HTR-8/SVneo (cell line): ENCODE measurements around the gene ZNF835.
"Not testable (repeated sequence)": the region's sequence is repeated elsewhere in the genome, so short reads cannot be mapped to it uniquely, and the experiment has no call there.

Experiments used
- DNase-seq: peaks from one replicate; pipeline ENCODE4 v3.0.0; 2011; ENCODE audit warnings: low spot score, mixed read lengths; ENCODE audit not compliant: insufficient read length
- FAIRE-seq: peaks from 2 replicates; lab custom pipeline; 2011; peaks lifted over from hg19 to GRCh38; lab: Jason Lieb, UNC

ZNF835 gene

DNA sequence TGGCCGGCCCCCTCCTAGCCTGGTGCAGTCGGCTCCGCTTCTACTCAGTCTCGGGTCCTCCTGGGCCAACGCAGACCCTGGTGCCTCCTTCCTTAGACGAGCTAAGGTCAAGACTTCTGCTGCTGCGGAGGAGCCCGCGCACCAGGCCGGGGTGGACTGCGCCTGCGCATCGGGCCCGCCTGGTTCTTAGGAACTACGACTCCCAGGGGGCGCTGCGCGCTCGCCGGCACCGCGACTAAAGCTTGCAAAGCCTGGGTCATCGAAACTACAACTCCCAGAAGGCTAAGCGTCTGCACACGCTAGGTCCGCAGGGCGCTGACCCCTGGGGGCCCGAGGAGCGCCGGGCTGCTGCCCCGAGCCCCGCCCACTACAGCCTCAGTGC is at the start of gene ZNF835:
ZNF835 (minus strand) TSS at position 145 of the 382 bp plus-strand sequence. CDS start 6,559 bp downstream, outside the sequence.
- DNase-seq: peak; percentile 21
- FAIRE-seq: no peak

DNA sequence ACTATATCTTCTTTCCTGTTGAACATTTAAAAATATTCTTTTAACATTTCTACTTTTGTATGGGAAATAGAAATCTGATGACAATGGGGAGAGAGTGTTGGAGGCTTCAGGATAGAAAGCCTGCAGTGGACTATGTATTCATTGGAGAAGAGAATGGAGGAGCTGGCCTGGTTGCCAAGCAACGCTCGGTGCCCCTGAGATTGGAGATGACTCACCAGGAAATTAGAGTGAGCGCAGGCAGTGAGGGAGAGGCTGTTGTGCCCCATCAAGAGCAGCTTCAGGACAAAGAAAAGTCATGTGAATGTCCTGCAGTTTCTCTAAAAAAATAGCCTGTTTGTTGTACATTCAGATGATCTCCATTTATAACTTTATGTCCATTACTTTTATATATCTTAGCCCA is 48.7 kb upstream of the ZNF835 start:
- FAIRE-seq (no peak), DNase-seq (no peak)

DNA sequence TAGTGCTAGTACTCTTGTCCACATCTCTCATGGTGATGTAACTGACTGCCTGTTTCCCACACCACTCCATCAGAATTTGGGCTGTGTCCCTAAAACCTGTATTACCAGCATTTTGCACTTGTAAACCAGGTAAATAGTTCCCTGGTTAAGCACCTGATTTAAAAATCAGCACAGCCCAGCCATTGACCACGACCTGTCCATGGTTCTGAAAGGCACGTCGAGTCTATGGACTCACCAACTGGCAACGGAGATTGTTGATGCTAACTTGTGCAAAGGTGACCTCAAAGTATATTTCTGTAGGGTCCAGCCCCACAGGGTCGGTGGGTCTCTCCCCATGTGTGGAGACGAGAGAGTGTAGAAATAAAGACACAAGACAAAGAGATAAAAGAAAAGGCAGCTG is 46.7 kb upstream of the ZNF835 start:
- FAIRE-seq: no peak

DNA sequence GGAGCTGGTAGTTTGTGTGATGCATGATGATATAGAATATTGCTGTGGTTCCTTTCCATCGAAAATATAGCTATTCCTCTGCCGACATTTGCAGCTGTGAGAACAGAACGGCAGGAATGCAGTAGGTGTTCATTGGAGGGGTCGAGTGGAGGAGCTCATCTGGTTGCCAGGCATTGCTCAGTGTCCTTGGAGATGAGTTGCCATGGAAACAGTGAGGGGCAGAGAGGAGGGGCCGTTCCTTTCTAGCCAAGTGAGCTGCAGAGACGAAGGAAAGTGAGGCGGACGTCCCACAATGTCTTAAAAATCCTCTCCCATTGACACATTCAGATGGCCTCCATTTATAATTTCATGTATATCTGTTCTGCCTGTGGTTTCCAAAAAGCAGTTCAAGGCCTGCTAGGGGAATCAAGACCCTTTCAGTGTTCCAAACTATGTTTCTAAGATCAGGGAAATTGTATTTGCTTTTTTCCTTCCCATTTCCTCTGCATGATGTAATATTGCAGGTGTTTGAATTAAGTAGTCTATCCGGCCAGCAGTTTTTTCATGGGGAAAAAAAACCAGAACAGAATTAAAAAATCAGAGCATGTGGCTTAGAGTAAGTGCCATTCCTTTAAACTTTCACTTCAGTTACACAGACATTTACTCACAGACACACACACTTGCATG is 41.2 kb upstream of the ZNF835 start:
- FAIRE-seq: no peak
- no peak for DNase-seq

More for the DNA sequence above, 46.7 kb upstream of the ZNF835 start:
- no peak for DNase-seq

DNA sequence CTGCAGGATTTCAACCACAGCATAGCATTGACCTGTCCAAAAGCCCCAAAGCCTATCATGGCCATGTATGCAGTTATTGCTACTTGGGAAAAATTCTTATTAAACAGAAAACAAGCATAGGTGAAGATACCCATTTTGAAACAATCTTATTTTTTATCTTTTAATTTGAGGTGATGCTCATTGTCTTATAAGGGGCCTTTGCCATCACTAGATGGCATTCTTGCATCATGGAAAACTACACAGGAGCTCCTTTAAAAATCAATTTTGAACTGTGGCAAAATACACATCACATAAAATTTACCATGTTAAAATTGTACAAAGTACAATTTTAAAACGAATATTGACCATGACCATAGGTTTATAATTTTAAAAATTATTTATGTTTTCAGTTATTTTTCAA is 38.9 kb upstream of the ZNF835 start:
- FAIRE-seq: no peak
- DNase-seq: no peak

DNA sequence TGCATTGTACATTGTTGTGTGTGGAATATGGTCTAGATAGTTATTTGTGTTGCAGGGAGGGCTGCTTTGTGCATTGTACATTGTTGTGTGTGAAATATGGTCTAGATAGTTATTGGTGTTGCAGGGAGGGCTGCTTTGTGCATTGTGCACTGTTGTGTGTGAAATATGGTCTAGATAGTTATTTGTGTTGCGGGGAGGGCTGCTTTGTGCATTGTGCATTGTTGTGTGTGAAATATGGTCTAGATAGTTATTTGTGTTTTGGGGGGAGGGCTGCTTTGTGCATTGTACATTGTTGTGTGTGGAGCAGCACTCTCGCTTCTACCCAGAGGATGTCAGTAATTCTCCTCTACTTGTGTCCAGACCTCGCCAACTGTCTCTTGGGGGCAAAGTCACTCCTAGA is 36.3 kb upstream of the ZNF835 start:
- FAIRE-seq (no peak), DNase-seq (no peak)

DNA sequence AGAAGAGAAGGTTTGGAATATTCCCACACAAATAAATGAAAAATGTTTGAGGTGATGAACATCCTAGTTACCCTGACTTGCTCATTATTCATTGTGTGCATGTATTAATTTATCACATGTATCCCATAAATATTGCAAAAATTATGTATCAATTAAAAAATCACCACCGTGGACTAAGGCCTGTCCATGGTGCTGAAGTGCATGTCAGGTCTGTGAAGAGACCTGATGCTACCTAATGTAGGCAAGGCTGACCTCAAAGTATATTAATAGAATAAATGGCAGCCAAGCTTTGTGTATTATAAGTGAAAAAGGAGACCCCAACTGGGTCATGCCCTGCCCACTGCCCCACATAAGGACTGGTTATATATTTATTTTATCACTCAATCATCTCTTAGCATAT is 34.4 kb upstream of the ZNF835 start:
- DNase-seq: no peak
- FAIRE-seq: no peak

DNA sequence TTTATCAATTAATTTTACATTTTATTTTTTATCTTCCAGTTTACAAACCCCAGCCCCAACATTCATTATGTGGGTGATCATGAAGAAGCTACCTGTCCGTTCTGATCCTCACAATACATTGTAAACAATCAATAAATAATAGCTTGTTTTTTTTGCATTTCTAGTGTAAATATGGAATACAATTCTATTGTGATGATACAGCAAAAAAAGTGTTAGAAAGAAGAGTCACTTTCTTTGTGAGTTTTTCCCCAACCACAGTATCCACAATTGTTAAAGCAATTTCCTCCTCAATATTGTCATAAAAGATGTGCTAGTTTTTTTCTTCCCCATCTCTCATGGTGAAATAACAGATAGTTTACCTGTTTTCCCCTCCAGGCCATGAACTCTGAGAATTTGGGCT is 30.3 kb upstream of the ZNF835 start:
- FAIRE-seq (no peak), DNase-seq (no peak)

DNA sequence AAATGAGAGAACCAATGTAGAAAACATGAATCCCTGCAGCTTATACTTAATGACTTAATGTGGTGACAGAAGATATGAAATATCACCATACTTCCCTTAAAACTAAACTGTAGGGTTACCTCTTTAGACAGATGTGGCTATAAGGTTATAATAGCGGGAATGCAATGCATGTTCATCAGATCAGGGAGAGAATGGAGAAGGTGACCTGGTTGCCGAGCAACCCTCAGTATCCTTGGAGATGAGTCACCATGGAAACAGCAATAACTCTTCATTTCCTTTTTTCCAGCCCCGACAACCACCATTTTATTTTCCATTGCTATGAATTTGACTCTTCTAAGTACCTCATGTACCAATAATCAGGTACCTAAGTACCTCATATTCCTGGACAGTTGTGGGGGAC is 28.0 kb upstream of the ZNF835 start:
- FAIRE-seq: no peak
- DNase-seq: no peak

DNA sequence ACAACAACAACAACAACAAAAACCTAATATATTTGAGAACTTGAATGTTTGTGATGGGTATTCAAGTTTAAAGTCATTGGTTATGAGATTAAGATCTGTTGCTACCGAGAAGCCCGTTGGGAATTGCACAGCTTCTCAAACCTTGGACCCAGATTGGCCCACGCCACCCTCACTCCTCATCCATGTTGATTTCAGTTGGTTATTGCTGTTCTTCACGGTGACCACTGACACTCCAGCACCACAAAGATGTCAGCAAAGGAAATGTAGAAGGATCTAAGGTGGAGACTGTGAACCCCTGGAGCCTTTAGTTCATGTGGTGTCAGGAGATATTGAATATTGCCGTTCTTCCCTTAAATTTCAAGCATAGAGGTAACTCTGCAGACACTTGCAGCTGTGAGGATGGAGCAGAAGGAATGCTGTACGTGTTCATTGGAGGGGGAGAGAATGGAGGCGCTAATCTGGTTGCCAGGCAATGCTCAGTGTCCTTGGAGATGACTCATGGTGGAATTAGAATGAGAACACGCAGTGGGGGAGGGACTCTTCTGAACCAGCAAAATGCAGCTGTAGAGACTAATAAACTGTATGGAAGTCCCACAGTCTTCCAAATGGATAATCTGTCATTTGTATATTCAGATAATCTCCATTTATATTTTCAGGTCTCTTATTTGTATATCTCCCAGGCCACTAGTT is 20.8 kb upstream of the ZNF835 start:
- DNase-seq (no peak), FAIRE-seq (no peak)

DNA sequence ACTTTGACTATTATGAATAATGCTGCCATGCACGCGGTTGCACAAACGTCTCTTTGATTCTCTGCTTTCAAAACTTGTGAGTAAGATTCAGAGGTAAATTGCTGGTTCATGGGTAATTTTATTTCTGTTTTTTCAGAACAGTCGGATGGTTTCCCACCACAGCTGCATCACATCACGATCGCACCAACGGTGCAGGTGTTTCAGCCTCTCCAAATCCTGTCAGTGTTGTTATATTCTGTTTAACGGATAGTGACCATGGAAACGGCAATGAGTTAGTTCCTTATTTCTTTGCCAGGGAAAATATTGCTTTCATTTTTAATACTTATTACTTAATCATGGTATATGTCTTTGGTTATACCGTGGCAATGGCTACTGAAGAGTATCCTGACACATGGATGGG is 19.1 kb upstream of the ZNF835 start:
- FAIRE-seq (no peak), DNase-seq (no peak)

DNA sequence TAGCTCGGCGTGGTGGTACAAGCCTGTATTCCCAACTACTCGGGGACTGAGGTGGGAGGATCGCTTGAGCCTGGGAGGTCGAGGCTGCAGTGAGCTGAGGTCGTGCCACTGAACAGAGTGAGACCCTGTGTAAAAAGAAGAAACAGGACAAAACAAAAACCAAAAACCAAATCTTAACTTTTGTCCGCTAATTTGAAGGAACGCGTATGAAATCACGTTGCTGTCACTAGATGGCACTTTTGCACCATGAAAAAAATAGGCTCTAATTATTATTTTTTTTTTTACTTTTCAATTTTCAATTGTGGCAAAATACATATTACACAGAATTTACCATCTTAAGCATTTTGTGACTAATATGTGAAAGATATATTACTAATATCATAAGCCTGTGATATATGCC is 17.6 kb upstream of the ZNF835 start:
- FAIRE-seq (no peak), DNase-seq (no peak)

DNA sequence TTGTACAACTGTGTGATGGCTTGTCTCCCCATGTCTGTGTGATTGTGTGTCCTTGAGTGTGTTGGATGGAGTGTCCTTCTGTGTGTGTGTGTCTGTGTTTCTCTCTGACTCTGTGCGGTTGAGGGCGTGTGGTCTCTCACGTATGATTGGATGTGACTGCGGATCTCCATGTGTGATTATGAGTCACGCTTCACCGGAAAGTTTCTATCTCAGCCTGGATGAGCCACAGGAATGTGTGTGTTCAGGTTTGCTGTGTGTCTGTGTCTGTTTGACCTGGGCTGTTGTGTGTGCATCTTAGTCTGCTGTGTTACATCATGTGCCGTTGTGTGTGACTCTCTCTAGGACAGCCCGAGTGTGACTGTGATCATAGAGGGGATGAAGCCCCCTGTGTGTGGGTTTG is 15.5 kb upstream of the ZNF835 start:
- DNase-seq (no peak), FAIRE-seq (peak; percentile 54)

DNA sequence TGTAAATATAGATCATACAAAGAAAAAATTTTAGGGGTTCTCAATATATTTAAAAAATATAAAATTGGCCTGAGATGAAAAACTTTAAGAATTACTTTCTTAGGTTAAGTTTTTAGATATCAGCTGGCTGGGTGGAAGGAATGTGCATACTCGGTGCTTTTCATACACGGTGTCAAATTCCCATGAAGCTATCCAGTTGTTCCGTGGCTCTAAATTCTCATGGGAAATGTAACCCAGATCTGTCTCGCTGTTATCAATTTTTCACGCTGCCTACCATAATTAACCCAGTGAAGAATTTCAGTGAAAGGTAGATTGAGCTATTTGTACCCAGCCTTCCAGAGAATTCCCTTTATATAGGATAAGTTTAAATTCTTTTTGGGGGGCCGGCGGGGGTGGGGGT is 11.6 kb upstream of the ZNF835 start:
- DNase-seq (no peak), FAIRE-seq (no peak)

DNA sequence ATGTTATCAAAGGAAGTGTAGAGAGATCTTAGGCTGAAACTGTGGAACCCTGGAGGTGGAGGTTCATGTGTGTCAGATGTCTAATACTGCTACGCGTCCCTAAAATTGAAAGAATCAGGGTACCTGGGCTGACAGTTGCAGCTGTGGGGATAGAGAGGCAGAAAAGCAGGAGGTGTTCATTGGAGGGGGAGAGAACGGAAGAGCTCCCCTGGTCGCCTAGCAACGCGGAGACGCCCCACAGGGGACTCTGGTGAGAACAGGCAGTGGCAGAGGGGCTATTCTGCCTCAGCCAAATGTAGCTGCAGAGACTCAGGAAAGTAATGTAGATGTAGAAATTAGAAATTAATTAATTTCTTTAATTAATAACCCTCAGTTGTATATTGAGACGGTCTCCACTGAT is 10.1 kb upstream of the ZNF835 start:
- FAIRE-seq (no peak), DNase-seq (no peak)

DNA sequence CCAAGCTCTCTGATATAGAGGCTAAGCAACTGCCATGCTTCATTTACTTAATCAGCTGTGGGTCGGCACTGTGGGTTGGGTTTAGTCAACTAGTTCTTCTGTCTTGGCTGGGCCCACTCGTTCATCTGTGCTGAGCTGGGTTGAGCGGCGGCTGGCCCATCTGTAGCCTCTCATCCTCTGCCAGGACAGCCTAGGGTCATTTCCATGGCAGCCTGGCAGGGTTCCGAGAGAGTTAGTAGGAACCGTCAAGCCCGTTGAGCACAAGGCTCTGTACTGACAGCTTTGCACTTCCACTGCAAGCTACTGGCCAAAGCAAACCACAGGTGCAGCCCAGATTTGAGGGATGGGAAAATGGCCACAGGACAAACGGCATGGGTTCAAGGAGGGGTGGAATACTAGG is 6.6 kb upstream of the ZNF835 start:
- FAIRE-seq: no peak
- DNase-seq: no peak

DNA sequence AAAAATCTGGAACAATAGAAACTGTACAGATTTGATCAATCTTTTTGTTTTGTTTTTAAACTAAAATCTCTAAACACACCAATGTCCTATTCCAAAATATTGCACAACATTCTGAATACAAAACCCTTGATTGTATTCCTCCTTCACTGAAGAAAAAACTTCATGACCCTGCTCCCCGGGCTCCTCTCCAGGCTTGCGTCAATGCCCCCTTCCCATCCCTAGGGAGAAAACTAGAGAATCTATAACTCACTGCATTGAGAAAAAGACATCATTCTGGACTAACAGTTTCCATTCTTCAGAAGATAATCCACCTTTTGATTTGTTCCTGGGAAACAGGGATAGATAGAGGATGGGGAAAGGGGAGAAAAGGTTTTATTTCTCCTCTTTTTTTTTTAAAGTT is 1.1 kb upstream of the ZNF835 start:
- not testable (repeated sequence) for FAIRE-seq, DNase-seq

DNA sequence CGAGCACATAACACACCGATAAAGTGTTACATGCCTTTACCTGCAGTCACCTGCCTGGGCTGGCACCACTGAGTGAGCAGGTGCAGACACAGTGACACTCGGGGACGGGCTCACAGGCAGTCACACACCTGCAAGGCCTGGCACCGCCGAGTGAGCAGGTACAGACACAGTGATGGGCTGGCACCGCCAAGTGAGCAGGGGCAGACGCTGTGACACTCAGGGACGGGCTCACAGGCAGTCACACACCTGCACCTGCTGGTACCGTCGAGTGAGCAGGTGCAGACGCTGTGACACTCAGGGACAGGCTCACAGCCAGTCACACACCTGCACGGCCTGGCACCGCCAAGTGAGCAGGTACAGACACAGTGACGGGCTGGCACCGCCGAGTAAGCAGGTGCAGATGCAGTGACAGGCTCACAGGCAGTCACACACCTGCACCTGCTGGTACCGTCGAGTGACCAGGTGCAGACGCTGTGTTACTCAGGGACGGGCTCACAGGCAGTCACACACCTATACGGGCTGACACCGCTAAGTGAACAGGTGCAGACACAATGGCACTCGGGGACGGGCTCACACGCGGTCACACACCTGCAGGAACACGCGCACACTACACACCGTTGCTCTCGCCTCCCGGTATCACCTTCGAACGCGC is 470 bp downstream of the ZNF835 start:
- peak; percentile 67 for FAIRE-seq
- no peak for DNase-seq

DNA sequence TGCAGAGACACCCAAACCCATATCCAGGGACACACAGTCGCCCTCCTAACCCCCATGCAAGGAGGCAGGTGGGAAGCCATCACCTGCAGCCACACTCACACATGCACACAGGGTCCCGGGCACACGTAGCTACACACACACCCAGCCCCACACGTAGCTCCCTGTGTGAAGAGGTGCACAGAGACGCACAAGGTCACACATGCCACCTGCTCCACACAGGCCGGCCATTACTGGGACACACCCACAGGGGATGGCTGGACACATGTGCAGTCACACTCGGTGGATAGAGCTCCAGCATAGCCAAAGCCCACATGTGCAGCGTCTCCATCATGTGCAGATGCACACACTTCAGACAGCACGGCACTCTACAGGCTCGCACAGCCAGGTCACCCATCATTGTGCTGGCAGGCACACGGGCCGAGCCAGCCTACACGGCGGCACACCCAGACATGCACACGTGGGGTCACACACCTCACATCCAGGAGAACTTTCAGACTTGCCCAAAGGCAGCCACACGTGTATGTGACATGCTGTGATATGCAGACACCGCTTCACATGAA is 1.1 kb downstream of the ZNF835 start:
- DNase-seq: no peak
- peak; percentile 26 for FAIRE-seq

DNA sequence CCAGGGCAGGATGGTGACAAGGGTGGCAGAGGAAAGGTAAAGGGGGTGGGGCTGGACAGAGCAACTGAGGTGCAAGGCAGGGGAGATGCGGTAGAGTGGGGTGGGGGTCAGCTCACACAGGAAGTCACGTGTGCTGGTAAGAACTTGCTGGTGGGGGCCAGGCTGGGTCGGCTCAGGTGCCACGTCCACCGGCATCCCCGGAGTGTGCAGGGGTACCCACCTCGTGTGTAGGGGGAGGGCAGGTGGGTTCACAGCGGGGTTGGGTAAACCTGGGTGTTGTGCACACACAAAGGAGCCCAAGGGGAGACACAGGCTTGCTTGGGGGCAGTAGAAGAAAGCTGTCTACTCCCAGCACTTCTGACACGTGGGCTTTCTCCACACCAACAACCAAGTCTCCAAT is 2.9 kb downstream of the ZNF835 start:
- no peak for FAIRE-seq
- DNase-seq: no peak

DNA sequence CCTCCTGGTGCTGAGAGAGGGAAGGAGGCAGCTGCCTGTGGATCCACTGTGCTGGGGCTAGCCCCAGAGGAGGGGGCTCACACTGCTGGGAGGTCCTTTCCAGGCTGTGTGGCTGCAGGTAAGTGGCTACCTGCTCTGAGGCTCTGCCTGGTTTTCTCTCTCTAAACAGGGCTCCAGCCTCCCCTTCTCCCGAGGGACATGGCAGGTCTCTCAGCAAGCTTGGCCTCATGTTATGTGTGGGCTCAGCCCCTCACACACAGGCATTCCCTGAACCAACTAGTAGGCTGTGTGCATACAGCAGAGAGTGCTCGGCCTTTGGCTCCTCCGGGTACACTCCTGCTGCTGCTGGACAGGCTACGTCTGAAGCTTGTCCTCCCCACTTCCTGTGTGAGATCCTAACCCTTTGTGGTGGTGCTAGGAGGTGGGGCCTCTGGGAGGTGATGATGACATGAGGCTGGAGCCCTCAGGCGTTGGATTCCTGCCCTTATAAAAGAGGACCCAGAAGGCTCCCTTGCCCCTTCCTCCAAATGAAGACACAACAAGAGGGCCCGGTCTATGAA is 4.2 kb downstream of the ZNF835 start:
- DNase-seq (no peak), FAIRE-seq (no peak)
